H9 (cell line): Measurements from ENCODE around the gene ITSN2. TPM values are rescaled to one million over a fixed set of nuclear protein-coding genes. Genes with fewer than 3 reads are reported as not detected.

Experiments
- DNase-seq: peaks from one replicate; pipeline ENCODE4 v3.0.0-alpha.2; 2017
- H2AFZ ChIP-seq: one replicate; pipeline ENCODE4 v1.6.1; 2013; ENCODE audit warnings: mild to moderate bottlenecking, low read length, control low read depth, moderate library complexity
- H2AK5ac ChIP-seq: 2 replicates; pipeline ENCODE4 v1.6.1; 2013; ENCODE audit warnings: low read length, control low read depth, mixed read lengths; ENCODE audit not compliant: insufficient read length
- H2BK120ac ChIP-seq: one replicate; pipeline ENCODE4 v1.6.1; 2013; ENCODE audit warnings: low read depth, mild to moderate bottlenecking, low read length, control low read depth, inconsistent platforms; ENCODE audit not compliant: poor library complexity, severe bottlenecking
- H2BK12ac ChIP-seq: 2 replicates; pipeline ENCODE4 v1.6.1; 2013; ENCODE audit warnings: low read length, control low read depth, mixed read lengths, low read depth; ENCODE audit not compliant: insufficient read length
- H2BK15ac ChIP-seq: 2 replicates; pipeline ENCODE4 v1.6.1; 2013; ENCODE audit warnings: low read depth, low read length, control low read depth
- H2BK20ac ChIP-seq: one replicate; pipeline ENCODE4 v1.6.1; 2013; ENCODE audit warnings: low read depth, mild to moderate bottlenecking, low read length, control low read depth, inconsistent platforms; ENCODE audit not compliant: poor library complexity, severe bottlenecking
- H2BK5ac ChIP-seq: 2 replicates; pipeline ENCODE4 v1.6.1; 2013; ENCODE audit warnings: low read length, control low read depth, mixed read lengths; ENCODE audit not compliant: insufficient read length
- H3K14ac ChIP-seq: 2 replicates; pipeline ENCODE4 v1.6.1; 2013; ENCODE audit warnings: low read length, control low read depth; ENCODE audit not compliant: insufficient read depth
- H3K18ac ChIP-seq: 2 replicates; pipeline ENCODE4 v1.6.1; 2013; ENCODE audit warnings: low read depth, mild to moderate bottlenecking, mixed read lengths, low read length, control low read depth; ENCODE audit not compliant: insufficient read length
- H3K23ac ChIP-seq: 2 replicates; pipeline ENCODE4 v1.6.1; 2013; ENCODE audit warnings: low read length, control low read depth, mixed read lengths, low read depth; ENCODE audit not compliant: insufficient read length
- H3K23me2 ChIP-seq: 2 replicates; pipeline ENCODE4 v1.6.1; 2013; ENCODE audit warnings: low read depth, mild to moderate bottlenecking, mixed read lengths, low read length, control low read depth; ENCODE audit not compliant: insufficient read length, poor library complexity, severe bottlenecking
- H3K27ac ChIP-seq: 2 replicates; pipeline ENCODE4 v1.5.1; 2013; ENCODE audit warnings: low read length, control low read depth, mixed read lengths, low read depth; ENCODE audit not compliant: insufficient read length
- H3K27me3 ChIP-seq: 2 replicates; pipeline ENCODE4 v1.6.1; 2013; ENCODE audit warnings: low read length, control low read depth, inconsistent platforms; ENCODE audit not compliant: insufficient read depth
- H3K4ac ChIP-seq: 2 replicates; pipeline ENCODE4 v1.6.1; 2013; ENCODE audit warnings: low read depth, mild to moderate bottlenecking, control low read depth, inconsistent platforms, low read length, moderate library complexity
- H3K4me1 ChIP-seq: 2 replicates; pipeline ENCODE4 v1.6.1; 2013; ENCODE audit warnings: low read length, control low read depth, inconsistent platforms; ENCODE audit not compliant: insufficient read depth
- H3K4me2 ChIP-seq: 2 replicates; pipeline ENCODE4 v1.6.1; 2013; ENCODE audit warnings: low read length, control low read depth, mixed read lengths; ENCODE audit not compliant: insufficient read length, insufficient read depth
- H3K56ac ChIP-seq: 2 replicates; pipeline ENCODE4 v1.6.1; 2013; ENCODE audit warnings: low read depth, mild to moderate bottlenecking, mixed read lengths, low read length, control low read depth; ENCODE audit not compliant: insufficient read length
- H3K79me1 ChIP-seq: 2 replicates; pipeline ENCODE4 v1.6.1; 2013; ENCODE audit warnings: low read depth, mild to moderate bottlenecking, moderate library complexity, low read length, control low read depth, inconsistent platforms; ENCODE audit not compliant: insufficient read depth, poor library complexity, severe bottlenecking
- H3K79me2 ChIP-seq: 2 replicates; pipeline ENCODE4 v1.6.1; 2013; ENCODE audit warnings: low read length, control low read depth, inconsistent platforms; ENCODE audit not compliant: insufficient read depth
- H3K9ac ChIP-seq: 2 replicates; pipeline ENCODE4 v1.6.1; 2013; ENCODE audit warnings: low read length, control low read depth, mixed read lengths; ENCODE audit not compliant: insufficient read length; ENCODE audit errors: extremely low read depth
- H3K9me3 ChIP-seq: one replicate; pipeline ENCODE4 v1.6.1; 2013; ENCODE audit warnings: low read depth, low read length, inconsistent platforms; ENCODE audit not compliant: control insufficient read depth
- H3T11ph ChIP-seq: one replicate; pipeline ENCODE4 v1.6.1; 2013; ENCODE audit warnings: mild to moderate bottlenecking, low read length, control low read depth, inconsistent platforms
- H4K20me1 ChIP-seq: one replicate; pipeline ENCODE4 v1.6.1; 2013; ENCODE audit not compliant: control insufficient read depth, insufficient read length, insufficient read depth
- H4K5ac ChIP-seq: 2 replicates; pipeline ENCODE4 v1.6.1; 2013; ENCODE audit warnings: low read depth, mild to moderate bottlenecking, mixed read lengths, low read length, control low read depth; ENCODE audit not compliant: insufficient read length
- H4K8ac ChIP-seq: replicated peaks from 2 replicates; pipeline ENCODE4 v1.6.1; 2013; ENCODE audit warnings: low read length, control low read depth, mixed read lengths, low read depth; ENCODE audit not compliant: insufficient read length
- H4K91ac ChIP-seq: 2 replicates; pipeline ENCODE4 v1.6.1; 2013; ENCODE audit warnings: low read depth, mild to moderate bottlenecking, moderate library complexity, mixed read lengths, low read length, control low read depth; ENCODE audit not compliant: insufficient read length
- H3K27ac Mint-ChIP-seq, 3 experiments: 2 replicates in 2 of 3; 3 replicates in 1 of 3; pipeline ENCODE4 v1.8.0; 2020 to 2021; ENCODE audit warnings: mixed read lengths in 3 of 3, mild to moderate bottlenecking in 1 of 3, moderate library complexity in 1 of 3
- H3K27me3 Mint-ChIP-seq: 2 replicates; pipeline ENCODE4 v1.8.0; 2021; ENCODE audit warnings: low read depth, mild to moderate bottlenecking, moderate library complexity, mixed read lengths
- H3K36me3 Mint-ChIP-seq, 3 experiments: 2 replicates in 2 of 3; 3 replicates in 1 of 3; pipeline ENCODE4 v1.8.0; 2020 to 2021; ENCODE audit warnings: low read depth in 3 of 3, mixed read lengths in 3 of 3; ENCODE audit not compliant: insufficient read depth in 1 of 3
- H3K4me1 Mint-ChIP-seq, 2 experiments: 2 replicates each; pipeline ENCODE4 v1.8.0; 2020; ENCODE audit warnings: mixed read lengths in 2 of 2
- H3K4me3 Mint-ChIP-seq, 2 experiments: 2 replicates in 1 of 2; 3 replicates in 1 of 2; pipeline ENCODE4 v1.8.0; 2020 to 2021; ENCODE audit warnings: mild to moderate bottlenecking in 2 of 2, mixed read lengths in 2 of 2, moderate library complexity in 1 of 2
- H3K9me3 Mint-ChIP-seq, 2 experiments: 2 replicates in 1 of 2; 3 replicates in 1 of 2; pipeline ENCODE4 v1.8.0; 2020; ENCODE audit warnings: mild to moderate bottlenecking in 2 of 2, mixed read lengths in 2 of 2, moderate library complexity in 1 of 2
- WGBS: extraction: QIAGEN DNeasy Blood & Tissue Kit; methylation state at CpG from one replicate; pipeline ENCODE4 v1.1.7; 2013; ENCODE audit warnings: missing lambda C conversion rate, low lambda C conversion rate, mixed read lengths; ENCODE audit not compliant: insufficient read length; ENCODE audit errors: extremely low coverage; 5-methylcytosine and 5-hydroxymethylcytosine counted together
- total RNA-seq: library from RNA; stranded (reverse); gene quantifications from 2 replicates; pipeline ENCODE4 v1.2.1, GENCODE V29; 2021
- TF ChIP-seq, protein P1 (sequence below): fragments of 200-600 bp; sonication (generic); conservative IDR thresholded peaks from 3 replicates; pipeline ENCODE4 v1.8.0; 2021; ENCODE audit warnings: antibody characterized with exemption, mild to moderate bottlenecking

The ITSN2 gene
- total RNA-seq, 1 experiment from 2014 or later = 17.0 TPM

DNA sequence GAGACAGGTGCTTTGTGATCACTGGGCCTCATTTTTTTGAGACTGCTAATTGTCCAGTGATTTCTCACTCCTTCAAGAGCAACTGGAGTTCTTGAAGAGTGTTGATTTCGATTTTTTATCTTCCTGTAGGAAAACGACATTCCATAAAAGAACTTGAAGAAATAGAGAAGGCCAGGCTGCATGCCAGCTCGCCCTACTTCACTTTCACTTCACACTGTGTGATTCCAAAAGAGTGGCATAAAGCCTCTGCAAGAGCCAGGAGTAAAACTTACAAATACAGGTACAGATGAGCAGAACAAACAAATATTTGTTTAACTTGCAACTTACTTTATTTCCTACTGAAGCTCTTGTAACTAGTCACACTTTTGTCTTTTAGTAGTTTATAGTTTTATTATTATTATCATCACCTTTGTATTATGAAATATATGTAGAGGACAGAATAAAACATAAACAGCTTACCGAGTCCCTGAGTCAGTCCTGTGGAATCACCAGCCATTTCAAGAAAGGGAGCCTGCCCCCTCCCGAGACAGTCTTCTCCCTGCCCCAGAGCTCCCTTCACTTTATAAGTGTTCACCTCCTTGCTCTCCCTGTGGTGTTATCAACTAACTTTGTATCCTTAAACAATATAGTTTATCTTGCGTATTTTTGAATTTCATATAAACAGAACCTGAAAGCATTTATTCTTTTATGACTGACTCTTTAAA lies 176.8 kb downstream of the ITSN2 start:
- Histone ChIP-seq H2BK120ac (no peak overlapping the region), H4K8ac (no peak overlapping the region), H2AK5ac (no peak overlapping the region), H2BK20ac (peak overlapping the region; percentile 75), H2BK15ac (no peak overlapping the region), H4K5ac (no peak overlapping the region), H3K23me2 (no peaks in the 10 kb centered on the region), H3K4ac (no peak overlapping the region), H3K18ac (no peak overlapping the region), H3K4me1 (no peaks in the 10 kb centered on the region), H3K27ac (no peak overlapping the region), H4K20me1 (no peaks in the 10 kb centered on the region), H3K9me3 (no peaks in the 10 kb centered on the region), H3K4me2 (no peak overlapping the region), H3T11ph (no peak overlapping the region), H3K14ac (no peak overlapping the region), H3K23ac (no peak overlapping the region), H2BK5ac (no peak overlapping the region), H2BK12ac (no peak overlapping the region), H3K27me3 (no peaks in the 10 kb centered on the region), H3K79me2 (no peaks in the 10 kb centered on the region), H3K9ac (no peak overlapping the region), H3K56ac (no peak overlapping the region), H3K79me1 (no peaks in the 10 kb centered on the region), H2AFZ (no peak overlapping the region), H4K91ac (no peak overlapping the region)
- no peaks in the 10 kb centered on the region for H3K4me1 Mint-ChIP-seq
- peaks cover 0 to 3% of the 10 kb centered on the region in 2 experiments; a peak in 1 of 5 replicates for H3K9me3 Mint-ChIP-seq
- no peak for DNase-seq
- H3K36me3 Mint-ChIP-seq = no peaks in the 10 kb centered on the region; a peak in 1 of 7 replicates
- no peaks in the 10 kb centered on the region for H3K27me3 Mint-ChIP-seq
- H3K27ac Mint-ChIP-seq = no peak overlapping the region
- no CpG with 5 or more reads among the region's 6 CpGs for whole genome bisulfite sequencing
- TF ChIP-seq, protein P1, sequence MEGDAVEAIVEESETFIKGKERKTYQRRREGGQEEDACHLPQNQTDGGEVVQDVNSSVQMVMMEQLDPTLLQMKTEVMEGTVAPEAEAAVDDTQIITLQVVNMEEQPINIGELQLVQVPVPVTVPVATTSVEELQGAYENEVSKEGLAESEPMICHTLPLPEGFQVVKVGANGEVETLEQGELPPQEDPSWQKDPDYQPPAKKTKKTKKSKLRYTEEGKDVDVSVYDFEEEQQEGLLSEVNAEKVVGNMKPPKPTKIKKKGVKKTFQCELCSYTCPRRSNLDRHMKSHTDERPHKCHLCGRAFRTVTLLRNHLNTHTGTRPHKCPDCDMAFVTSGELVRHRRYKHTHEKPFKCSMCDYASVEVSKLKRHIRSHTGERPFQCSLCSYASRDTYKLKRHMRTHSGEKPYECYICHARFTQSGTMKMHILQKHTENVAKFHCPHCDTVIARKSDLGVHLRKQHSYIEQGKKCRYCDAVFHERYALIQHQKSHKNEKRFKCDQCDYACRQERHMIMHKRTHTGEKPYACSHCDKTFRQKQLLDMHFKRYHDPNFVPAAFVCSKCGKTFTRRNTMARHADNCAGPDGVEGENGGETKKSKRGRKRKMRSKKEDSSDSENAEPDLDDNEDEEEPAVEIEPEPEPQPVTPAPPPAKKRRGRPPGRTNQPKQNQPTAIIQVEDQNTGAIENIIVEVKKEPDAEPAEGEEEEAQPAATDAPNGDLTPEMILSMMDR = no peak
- no peak overlapping the region for H3K4me3 Mint-ChIP-seq
